Stomach smooth muscle (tissue), 2 donors: ENCODE results near the gene FAM53B.

ENCODE experiments used
- H3K27ac ChIP-seq: one replicate; pipeline ENCODE4 v1.7.0; 2013; ENCODE audit warnings: mild to moderate bottlenecking, low read length, inconsistent platforms
- H3K27me3 ChIP-seq, 2 donors: one replicate each; pipeline ENCODE4 v1.7.0; 2013; ENCODE audit warnings: low read length in 2 of 2; ENCODE audit not compliant: insufficient read depth in 2 of 2, control insufficient read depth in 1 of 2
- H3K36me3 ChIP-seq, 2 donors: one replicate each; pipeline ENCODE4 v1.7.0; 2013; ENCODE audit warnings: low read length in 2 of 2; ENCODE audit not compliant: control insufficient read depth in 2 of 2, insufficient read depth in 2 of 2
- H3K4me1 ChIP-seq: one replicate; pipeline ENCODE4 v1.7.0; 2013; ENCODE audit warnings: low read length; ENCODE audit not compliant: control insufficient read depth, insufficient read depth
- H3K4me3 ChIP-seq, 2 donors: one replicate each; pipeline ENCODE4 v1.7.0; 2013; ENCODE audit warnings: low read length in 2 of 2
- H3K9ac ChIP-seq, 2 donors: one replicate each; pipeline ENCODE4 v1.7.0; 2013; ENCODE audit warnings: low read length in 2 of 2, mild to moderate bottlenecking in 1 of 2
- H3K9me3 ChIP-seq, 2 donors: one replicate each; pipeline ENCODE4 v1.7.0; 2013; ENCODE audit warnings: low read length in 2 of 2; ENCODE audit not compliant: control insufficient read depth in 2 of 2
- donor health status: healthy.
- donor health status: Pancreatic carcinoma.

Gene FAM53B

DNA sequence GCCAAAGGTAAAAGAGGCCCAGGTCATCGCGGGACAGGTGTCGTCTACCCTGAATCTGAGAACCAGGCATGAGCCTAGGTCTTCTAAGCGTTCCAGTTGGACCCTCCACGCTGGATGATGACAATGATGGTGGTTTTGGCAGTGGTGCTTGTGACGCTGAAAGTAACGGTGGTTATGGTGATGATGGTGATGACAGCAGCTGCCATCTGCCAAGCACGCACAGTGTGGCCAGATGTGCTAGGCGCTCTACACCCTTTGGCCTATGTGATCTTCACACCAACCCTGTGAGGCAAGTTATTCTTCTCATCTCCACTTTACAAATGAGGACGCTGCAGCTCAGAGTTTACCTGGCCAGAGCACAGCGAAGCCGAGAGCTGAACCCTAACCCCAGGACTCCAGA, 93.9 kb downstream of the FAM53B start:
- Histone ChIP-seq H3K9ac (no peak overlapping the region), H3K4me1 (peaks cover 51% of the 10 kb centered on the region), H3K36me3 (no peaks in the 10 kb centered on the region), H3K27me3 (no peaks in the 10 kb centered on the region), H3K27ac (no peak overlapping the region), H3K4me3 (no peak overlapping the region), H3K9me3 (no peaks in the 10 kb centered on the region)

GRCh38 chr10:124649214-124649613, 95.0 kb downstream of the FAM53B start:
- H3K4me1 ChIP-seq, result peaks cover 53% of the 10 kb centered on the region
- peak overlapping the region in 1 of 2 donors; percentile 42 for H3K9ac ChIP-seq
- no peaks in the 10 kb centered on the region for H3K27me3 ChIP-seq
- H3K4me3 ChIP-seq, result no peak overlapping the region
- no peaks in the 10 kb centered on the region for H3K36me3 ChIP-seq
- no peaks in the 10 kb centered on the region for H3K9me3 ChIP-seq
- H3K27ac ChIP-seq, result peak overlapping the region; percentile 60

GRCh38 chr10:124648738-124649137, 95.4 kb downstream of the FAM53B start:
- Histone ChIP-seq H3K27ac (peak overlapping the region; percentile 60), H3K9me3 (no peaks in the 10 kb centered on the region), H3K27me3 (no peaks in the 10 kb centered on the region), H3K4me1 (peaks cover 53% of the 10 kb centered on the region), H3K4me3 (no peak overlapping the region), H3K9ac (peak overlapping the region in 1 of 2 donors; percentile 42), H3K36me3 (no peaks in the 10 kb centered on the region)

GRCh38 chr10:124648131-124648475, 96.1 kb downstream of the FAM53B start:
- Histone ChIP-seq H3K4me1 (peaks cover 49% of the 10 kb centered on the region), H3K9me3 (no peaks in the 10 kb centered on the region), H3K4me3 (no peak overlapping the region), H3K27ac (peak overlapping the region; percentile 60), H3K36me3 (no peaks in the 10 kb centered on the region), H3K27me3 (no peaks in the 10 kb centered on the region), H3K9ac (no peak overlapping the region)

DNA sequence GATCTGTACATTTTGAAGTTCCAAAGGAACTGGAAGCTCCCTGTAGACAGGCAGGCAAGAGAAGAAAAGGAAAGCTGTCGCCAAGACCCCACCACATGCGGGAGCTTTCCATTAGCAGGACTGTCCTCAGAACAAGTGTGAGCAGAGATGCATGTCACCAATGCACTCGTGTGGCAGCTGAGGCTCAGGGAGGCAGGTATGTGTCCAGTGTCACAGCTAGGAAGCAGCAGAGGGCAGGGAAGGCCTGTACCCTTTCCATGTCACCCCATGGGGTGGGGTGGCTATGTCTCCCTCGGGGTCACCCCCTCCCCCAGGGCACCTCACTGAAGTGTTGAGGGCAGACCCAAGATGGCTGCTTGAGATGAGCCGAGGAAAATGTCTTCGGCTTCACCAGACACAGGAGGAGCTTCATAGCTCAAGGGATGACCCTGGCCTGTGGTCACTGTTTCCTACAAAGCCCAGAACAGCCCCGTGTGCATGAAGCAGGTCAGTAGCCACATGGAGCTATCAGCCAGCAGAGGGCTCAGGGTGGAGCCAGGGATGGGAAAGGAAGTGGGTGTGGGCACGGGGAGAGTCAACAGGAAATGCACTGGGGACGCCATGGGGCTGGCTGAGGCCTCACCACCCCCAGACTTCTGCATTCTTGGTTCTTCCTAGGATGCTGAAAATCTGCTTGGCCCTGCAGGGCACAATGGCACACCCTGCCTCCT, 96.6 kb downstream of the FAM53B start:
- Histone ChIP-seq H3K9ac (no peak overlapping the region), H3K36me3 (no peaks in the 10 kb centered on the region), H3K27me3 (no peaks in the 10 kb centered on the region), H3K27ac (no peak overlapping the region), H3K4me1 (peaks cover 49% of the 10 kb centered on the region), H3K4me3 (no peak overlapping the region), H3K9me3 (no peaks in the 10 kb centered on the region)

DNA sequence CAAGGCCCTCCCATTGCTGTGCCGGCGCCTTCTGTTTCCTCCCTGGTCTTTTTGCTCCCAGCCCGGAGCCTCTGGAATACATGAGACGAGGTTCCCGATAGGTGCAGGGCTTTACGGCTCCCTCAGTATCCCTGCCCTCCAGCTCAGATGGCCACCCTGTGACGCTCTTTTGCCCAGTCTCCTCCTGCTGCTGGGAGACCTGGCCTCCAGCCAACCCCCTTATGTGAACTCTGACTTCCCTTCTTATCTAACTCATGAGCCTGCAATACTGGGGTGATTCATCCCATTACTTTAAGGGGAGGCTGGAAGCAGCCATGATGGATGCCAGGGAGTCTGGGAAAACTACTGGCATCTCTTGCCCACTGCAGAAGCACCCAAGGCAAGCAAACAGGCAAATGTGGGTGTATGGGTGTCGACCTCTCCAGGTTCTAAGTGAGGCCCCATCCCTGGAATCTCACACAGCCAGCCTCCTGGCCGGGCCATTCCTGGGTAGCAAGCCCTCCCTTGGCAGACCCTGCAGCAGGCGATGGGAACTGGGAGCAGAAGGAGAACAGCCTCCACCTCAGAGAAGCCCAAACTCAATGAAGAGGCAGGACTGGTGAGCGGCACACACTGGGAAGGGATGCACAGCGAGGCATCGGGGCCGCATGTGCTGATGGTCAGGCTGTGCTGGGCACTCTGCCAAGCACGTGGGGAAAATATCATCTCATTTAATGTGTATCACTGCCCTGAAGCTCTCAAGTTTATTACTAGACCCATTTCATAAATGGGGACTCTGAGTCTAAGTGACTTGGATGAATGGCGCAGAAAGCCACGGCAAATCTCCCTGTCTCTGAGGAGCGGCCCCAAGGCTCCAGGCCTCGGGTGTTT, 97.5 kb downstream of the FAM53B start:
- Histone ChIP-seq H3K4me1 (peaks cover 56% of the 10 kb centered on the region), H3K9ac (peak overlapping the region in 1 of 2 donors; percentile 13), H3K36me3 (peaks cover 0 to 2% of the 10 kb centered on the region in 2 donors), H3K27me3 (no peaks in the 10 kb centered on the region), H3K4me3 (no peak overlapping the region), H3K9me3 (no peaks in the 10 kb centered on the region), H3K27ac (peak overlapping the region; percentile 24)

DNA sequence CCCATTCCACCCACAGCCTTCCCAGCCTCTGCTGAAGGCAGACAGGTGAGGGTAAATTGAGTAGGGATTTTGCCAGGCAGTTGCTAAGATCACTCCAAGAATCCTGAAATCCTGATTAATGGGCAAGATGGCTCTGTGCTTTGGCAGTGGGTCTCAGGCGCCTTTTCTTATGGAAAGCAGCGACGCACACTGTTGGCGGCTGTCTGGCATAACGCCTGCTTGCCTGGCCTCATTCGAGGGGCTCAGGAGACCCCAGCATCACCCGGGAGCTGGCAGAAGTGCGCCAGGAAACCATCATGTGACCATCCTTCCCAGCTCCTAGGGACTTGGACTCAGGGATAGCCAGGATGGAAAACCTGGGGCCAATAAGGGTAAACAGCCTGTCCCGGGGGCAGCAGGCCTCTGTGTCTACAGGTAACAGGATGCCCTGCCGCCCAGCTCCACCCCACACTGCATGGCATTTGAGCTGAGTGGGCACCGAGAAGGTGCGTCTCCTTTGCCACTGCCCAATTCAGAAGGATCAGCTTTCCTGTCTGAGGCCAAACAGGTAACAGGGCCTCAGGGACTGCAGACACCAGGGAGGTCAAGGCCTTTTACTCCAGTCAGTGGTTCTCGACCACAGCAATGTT, 98.6 kb downstream of the FAM53B start:
- Histone ChIP-seq H3K27me3 (no peaks in the 10 kb centered on the region), H3K4me1 (peaks cover 67% of the 10 kb centered on the region), H3K9ac (no peak overlapping the region), H3K4me3 (no peak overlapping the region), H3K9me3 (no peaks in the 10 kb centered on the region), H3K27ac (no peak overlapping the region), H3K36me3 (peaks cover 0 to 2% of the 10 kb centered on the region in 2 donors)

DNA sequence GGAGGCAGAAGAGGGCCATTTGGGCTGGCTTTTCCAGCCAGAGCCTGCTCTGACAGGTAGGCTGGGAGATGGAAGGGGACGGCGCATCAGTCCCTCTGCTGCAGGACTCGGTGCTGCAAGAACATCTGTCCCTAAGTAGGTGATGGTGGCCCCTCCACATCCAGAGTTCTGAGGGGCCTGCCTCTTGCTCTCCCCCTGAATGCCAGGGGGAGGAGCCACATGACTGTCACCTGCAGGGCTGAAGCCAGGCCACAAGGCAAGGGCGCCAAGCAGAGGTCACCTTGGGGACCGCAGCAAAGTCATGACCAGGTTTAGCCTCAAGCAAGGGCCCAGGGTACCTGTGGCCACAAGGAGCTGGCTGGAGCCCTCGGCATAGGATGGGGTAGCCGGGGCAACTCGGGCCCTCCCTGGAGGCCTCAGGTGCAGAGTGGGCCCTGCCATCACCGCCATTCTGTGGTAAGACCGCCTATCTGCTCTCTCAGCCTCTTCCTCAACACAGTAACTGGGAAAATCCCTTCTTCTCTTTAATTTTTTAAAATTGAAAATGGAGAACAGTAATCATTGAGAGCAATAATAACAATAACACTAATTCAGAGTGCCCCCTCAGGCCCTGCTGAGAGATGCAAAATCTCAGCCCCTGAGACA, 99.3 kb downstream of the FAM53B start:
- H3K27ac ChIP-seq, result no peak overlapping the region
- H3K27me3 ChIP-seq, result no peaks in the 10 kb centered on the region
- H3K4me3 ChIP-seq, result no peak overlapping the region
- H3K9ac ChIP-seq, result no peak overlapping the region
- H3K4me1 ChIP-seq, result peaks cover 67% of the 10 kb centered on the region
- peaks cover 0 to 2% of the 10 kb centered on the region in 2 donors for H3K36me3 ChIP-seq
- no peaks in the 10 kb centered on the region for H3K9me3 ChIP-seq

DNA sequence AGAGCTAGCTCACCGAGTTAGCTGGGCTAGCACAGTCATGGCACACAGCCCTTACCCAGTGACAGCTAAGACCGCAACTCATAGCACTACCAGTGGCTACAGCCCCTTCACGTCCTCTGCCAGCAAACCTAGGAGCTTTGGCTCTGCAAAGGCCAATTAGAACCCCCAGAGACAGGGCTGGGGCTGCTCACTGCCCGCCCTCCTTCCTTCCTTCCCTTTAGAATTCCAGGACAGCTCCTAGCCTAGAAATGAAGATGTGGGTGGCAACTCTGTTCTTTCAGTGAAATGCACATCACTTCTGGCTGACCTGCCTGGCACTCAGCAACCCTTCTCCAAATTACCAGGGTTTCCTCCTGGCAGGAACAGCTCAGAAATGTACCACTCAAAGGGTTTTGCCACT, 99.9 kb downstream of the FAM53B start:
- Histone ChIP-seq H3K36me3 (peaks cover 0 to 2% of the 10 kb centered on the region in 2 donors), H3K9ac (no peak overlapping the region)

DNA sequence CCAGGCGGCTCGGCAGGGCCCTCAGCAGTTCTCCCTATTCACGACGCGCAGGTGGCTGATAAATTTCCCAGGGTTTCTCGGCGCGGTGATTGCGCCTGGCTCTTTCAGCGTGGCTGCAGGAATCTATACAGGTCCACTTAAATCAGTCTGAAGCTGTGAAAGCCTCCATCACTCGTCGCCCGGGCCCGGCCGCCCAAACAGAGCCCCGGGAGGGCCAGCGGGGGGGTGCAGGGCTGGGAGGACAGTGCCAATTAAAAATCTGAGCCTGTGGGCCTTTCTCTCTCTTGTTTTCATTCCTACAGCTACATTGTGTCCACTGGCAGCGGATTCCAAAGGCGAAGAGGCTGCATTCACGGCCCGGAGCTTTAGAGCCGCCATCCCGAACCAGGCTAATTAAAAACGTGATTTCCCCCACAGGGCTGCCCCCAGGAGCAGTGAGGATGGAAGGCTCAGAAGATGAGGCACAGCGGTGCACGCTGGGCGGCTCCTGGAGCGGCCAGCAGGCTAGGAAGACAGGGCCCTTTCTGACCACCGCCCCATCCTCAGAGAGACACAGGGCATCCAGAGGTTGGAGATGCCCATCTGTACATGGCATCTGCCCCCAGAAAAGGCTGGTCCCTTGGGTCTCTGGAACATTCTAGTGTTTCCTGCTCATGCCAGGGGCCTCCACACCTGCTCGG, 100.7 kb downstream of the FAM53B start:
- peaks cover 54% of the 10 kb centered on the region for H3K4me1 ChIP-seq
- no peak overlapping the region for H3K4me3 ChIP-seq
- H3K27me3 ChIP-seq, result no peaks in the 10 kb centered on the region
- no peak overlapping the region for H3K9ac ChIP-seq
- H3K27ac ChIP-seq, result no peak overlapping the region
- H3K9me3 ChIP-seq, result no peaks in the 10 kb centered on the region
- peaks cover 0 to 2% of the 10 kb centered on the region in 2 donors for H3K36me3 ChIP-seq

More for the DNA sequence above, 99.9 kb downstream of the FAM53B start:
- Histone ChIP-seq H3K27me3 (no peaks in the 10 kb centered on the region), H3K4me1 (peaks cover 61% of the 10 kb centered on the region), H3K9me3 (no peaks in the 10 kb centered on the region), H3K4me3 (no peak overlapping the region), H3K27ac (no peak overlapping the region)
